Left hindlimb (tissue), 1 donor: Measurements from ENCODE around the gene PALS2.

Experiments
- DNase-seq: peaks from one replicate; pipeline ENCODE4 v3.0.0-alpha.2; 2018

PALS2 gene

GRCh38 chr7:24591152-24591551 lies 17.9 kb downstream of the PALS2 start:
- DNase-seq: no peak

- DNase-seq: no peak
Measured at GRCh38 chr7:24595671-24596418, 22.6 kb downstream of the PALS2 start.

GRCh38 chr7:24597014-24597413 lies 23.8 kb downstream of the PALS2 start:
- DNase-seq: no peak

- no peak for DNase-seq
Measured at GRCh38 chr7:24601600-24601999, 28.3 kb downstream of the PALS2 start.

GRCh38 chr7:24602860-24603456 lies 29.7 kb downstream of the PALS2 start:
- DNase-seq: no peak

- DNase-seq: no peak
Measured at GRCh38 chr7:24604630-24605029, 31.4 kb downstream of the PALS2 start.

GRCh38 chr7:24608504-24608903 lies 35.3 kb downstream of the PALS2 start:
- DNase-seq: no peak

GRCh38 chr7:24609059-24609458 lies 35.8 kb downstream of the PALS2 start:
- DNase-seq: no peak

GRCh38 chr7:24609570-24609969 lies 36.3 kb downstream of the PALS2 start:
- DNase-seq: no peak

GRCh38 chr7:24611130-24611529 lies 37.9 kb downstream of the PALS2 start:
- no peak for DNase-seq

- DNase-seq: no peak
Measured at GRCh38 chr7:24617957-24618616, 44.8 kb downstream of the PALS2 start.

GRCh38 chr7:24619978-24620377 lies 46.7 kb downstream of the PALS2 start:
- DNase-seq: no peak

- DNase-seq: no peak
Measured at GRCh38 chr7:24622646-24623182, 49.5 kb downstream of the PALS2 start.
